Left kidney (tissue), 2 donors: ENCODE data around the gene CNOT6. TPM values are rescaled to one million over a fixed set of nuclear protein-coding genes. Genes with fewer than 3 reads are reported as not detected.

Experiments used
- DNase-seq: peaks from one replicate; pipeline ENCODE4 v3.0.0-alpha.2; 2013
- polyA plus RNA-seq: library from polyadenylated mRNA; unstranded; fragments of 120-200 nt; gene quantifications from one replicate; pipeline ENCODE4 v1.2.1, GENCODE V29; 2013; ENCODE audit not compliant: insufficient read length

The CNOT6 gene
- polyA plus RNA-seq, 1 donor, result 74.4 TPM

DNA sequence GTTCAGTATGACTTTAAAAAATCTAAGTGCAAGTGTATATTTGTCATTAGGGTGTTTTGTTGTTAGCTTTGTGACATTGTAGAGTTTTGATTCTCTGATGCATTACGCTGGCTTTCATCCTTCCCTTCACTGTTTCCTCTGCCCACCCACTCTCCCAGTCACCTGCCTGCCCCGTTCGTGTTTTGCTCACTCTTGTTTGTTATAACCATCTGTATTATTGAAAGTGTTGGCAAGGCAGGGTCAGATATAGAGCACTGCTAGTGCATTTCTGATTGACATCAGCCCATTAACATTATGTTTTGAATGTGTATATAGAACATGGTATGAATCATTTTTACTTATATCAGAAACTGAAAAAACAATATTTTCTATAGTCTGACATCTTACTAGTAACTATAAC is 69.8 kb downstream of the CNOT6 start:
- DNase-seq, result no peak

DNA sequence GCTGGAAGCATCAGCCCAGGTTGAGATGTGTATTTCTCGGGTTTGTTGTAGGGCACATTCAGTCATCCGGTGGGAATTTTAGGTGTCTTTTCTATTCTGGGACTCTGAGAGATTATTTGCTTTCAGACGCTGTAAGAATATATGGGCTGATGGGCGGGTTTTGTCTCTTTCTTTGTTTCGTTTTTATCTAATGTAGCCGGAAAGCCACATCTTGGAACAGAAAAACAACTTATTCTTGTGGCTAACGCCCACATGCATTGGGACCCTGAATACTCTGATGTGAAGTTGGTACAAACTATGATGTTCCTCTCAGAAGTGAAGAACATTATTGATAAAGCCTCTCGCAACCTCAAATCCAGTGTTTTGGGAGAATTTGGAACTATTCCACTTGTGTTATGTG is 74.7 kb downstream of the CNOT6 start:
- DNase-seq, result no peak

DNA sequence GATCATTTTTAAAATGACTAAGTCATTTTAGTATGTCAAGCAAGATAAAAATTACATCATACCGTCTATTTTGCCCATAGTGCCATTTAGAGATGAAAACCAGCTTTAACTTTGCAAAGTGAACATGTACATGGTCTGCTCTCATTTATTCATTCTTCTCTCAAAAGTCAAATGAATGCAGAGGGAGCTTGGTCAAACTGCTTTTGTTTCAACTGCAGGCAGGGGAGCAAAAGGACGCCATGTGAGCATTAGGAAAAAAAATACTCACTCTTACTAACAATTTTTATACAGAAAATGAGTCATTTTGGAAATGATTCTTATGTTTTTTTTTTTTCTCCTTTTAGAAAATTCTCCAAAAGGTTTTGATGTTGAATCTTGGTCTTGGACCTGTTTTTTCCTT is 81.4 kb downstream of the CNOT6 start:
- DNase-seq, result no peak

DNA sequence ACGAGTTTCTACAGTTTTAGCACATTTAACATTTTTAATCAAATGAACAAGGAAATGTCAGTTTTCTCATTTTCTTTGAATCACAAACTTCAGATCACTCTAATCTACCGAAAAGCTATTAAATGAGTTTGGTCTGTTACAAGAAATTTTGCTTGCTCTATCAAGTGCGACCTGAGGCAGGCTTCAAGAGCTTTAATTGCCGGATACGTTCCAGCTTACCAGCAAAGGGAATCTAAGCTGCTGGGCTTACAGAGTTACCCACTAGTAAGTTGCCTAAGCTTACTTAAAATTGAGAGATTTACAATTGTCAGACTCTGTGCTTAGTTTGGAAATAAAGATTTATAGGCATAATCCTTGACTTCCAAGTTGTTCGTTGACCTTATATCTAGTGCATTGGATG is 86.5 kb downstream of the CNOT6 start:
- no peak for DNase-seq

DNA sequence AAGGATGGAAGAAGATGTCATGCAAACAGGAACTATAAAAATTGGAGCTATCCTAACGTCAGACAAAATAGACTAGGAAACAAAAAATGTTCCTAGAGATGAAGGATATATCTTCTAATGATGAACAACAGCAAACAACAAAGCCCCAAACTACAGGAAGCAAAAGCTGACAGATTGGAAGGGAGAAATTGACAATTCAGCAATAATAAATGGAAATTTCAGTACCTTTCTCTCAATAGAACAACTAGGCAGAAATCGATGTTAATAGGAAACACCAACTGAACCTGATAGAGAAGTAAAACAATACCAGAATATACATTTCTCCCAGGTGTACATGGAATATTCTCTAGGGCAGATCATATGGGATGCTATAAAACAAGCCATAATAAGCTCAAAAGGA is 89.6 kb downstream of the CNOT6 start:
- no peak for DNase-seq

DNA sequence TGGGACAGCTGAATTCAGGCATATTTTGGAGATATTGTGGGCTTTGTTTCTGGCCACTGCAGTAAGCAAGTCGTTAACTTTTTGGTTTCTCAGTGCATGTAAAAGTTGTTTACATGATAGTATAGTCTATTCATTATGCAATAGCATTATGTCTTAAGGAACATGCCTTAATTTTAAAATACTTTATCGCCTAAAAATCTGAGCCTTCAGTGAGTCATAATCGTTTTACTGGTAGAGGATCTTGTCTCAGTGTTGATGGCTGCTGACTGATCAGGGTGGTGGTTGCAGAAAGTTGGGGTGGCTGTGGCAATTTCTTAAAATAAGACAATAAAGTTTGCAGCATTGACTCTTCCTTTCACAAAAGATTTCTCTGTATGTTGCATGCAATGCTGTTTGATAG is 92.0 kb downstream of the CNOT6 start:
- no peak for DNase-seq

DNA sequence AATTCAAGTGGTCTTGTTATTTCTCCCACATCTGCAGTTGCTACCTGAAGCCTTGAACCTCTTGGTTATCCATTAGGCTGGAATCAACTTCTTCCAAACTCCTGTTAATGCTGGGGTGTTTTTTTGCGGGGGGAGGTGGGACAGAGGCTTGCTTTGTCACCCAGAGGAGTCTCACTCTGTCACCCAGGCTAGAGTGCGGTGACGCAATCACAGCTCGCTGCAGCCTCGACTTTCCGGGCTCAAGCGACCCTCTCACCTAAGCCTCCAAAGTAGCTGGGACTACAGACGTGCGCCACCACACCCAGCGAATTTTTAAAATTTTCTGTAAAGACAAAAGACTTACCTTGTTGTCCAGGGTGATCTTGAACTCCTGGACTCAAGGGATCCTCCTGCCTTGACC is 92.7 kb downstream of the CNOT6 start:
- DNase-seq, result no peak

DNA sequence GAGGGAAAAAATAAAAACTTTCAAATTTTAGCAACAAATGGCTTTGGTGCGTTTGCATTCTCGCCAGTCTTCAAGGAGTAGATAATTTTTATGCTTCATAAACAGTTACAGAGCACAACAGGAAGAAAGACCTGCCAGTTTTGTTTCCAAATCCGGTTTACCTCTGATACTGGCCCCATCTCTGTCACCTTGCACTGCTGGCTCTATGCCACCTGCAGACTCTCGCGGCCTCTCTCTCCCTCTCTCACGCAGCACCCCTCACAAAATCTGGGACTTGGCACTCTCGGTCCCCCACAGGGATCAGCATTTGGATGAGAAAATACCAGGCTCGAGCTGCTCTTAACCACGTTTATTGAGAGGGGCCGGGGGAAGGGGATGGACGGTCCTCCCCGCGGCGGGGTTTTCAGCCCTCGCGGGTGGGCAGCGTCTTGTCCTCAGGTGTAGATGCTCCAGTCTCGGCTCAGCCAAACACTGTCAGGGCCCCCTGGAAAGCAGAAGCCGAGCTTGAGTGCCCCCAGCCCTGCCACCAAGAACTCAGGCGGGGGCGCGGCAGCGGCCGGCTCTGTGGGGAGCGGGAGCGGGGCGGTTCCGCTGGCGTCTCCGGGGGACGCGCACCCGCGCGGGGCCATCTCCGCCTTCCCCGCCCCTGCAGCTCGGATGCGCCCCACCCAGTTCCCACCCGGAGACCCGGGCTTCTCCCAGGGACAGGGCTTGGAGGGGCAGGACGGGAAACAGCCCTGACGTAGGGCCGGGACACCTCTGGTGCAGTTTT is 95.8 kb downstream of the CNOT6 start:
- no peak for DNase-seq

DNA sequence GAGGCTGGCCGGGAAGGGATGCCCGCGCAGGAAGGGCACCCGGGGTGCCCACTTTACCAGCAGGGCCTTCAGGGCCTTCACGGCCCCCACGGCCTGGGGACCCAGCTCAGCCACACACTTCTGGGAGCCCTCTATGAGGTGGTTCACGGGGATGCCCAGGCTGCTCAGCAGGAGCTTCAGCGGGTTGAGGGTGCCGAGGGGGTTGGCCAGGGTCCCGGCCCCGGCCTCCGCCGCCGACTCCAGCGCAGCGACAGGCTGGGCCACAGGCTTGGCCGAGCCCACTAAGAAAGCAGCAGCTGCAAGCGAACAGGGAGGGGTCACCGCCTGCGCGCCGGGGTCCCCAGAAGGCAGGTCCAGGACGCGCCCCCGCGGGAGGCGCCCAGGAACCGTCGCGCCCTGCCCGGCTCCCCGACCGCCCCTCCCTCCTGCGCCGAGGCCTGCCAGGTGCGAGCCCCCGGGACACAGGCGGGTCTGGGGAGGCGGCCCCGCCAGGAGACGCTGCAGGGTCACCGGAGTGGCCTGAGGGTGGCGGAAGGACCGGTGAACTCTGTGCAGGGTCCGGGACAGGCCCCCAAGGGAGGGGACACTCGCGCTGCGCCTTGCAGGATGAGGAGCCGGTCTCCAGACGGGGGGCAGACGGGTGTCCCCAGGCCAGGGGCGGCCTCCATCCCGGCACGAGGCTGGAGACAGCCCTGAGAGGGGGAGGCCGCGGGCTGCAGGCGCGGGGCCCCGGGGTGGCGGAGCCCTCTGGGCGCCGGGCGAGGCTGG is 96.5 kb downstream of the CNOT6 start:
- DNase-seq, result no peak

DNA sequence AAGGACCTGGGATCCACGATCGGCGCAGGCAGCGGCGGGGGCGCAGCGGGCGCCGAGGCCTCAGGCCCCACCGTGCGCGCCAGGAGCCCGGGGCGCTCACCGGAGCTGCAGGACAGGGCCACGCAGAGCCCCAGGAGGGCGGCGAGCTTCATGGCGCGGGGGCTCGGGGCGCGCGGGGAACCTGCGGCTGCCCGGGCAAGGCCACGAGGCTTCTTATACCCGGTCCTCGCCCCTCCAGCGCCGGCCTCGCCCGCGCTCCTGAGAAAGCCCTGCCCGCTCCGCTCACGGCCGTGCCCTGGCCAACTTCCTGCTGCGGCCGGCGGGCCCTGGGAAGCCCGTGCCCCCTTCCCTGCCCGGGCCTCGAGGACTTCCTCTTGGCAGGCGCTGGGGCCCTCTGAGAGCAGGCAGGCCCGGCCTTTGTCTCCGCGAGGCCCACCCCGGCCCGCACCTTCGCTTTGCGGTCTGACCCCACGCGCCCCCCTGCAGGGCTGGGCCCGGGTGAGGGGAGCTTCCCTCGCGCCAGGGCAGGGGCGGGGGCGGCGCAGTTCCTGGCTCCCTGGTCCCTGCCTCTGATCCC is 97.2 kb downstream of the CNOT6 start, which contains the start of gene SCGB3A1:
TSS of gene SCGB3A1 (minus strand) at position 189 of the 577 bp plus-strand sequence. CDS start at position 152, 37 bp downstream.
- DNase-seq, result no peak

DNA sequence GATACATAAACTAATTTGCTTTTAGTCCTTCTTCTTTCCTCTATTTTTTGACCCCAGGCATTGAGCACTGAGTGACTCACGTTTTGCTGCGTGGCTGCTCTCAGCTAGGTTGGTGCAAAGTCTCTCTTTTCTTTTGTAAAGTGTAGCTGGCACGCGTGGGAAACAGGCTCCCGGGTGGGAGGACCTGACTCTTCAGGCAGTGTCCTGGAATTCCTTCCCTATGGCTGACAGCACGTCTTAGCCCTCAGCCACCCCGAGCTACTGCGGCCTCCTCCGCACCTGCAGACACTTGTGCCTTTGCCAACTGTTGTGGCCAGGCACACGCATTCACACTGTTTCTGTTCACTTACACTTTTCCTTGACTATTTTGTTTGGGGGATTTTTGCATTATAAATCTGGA is 98.0 kb downstream of the CNOT6 start:
- no peak for DNase-seq

DNA sequence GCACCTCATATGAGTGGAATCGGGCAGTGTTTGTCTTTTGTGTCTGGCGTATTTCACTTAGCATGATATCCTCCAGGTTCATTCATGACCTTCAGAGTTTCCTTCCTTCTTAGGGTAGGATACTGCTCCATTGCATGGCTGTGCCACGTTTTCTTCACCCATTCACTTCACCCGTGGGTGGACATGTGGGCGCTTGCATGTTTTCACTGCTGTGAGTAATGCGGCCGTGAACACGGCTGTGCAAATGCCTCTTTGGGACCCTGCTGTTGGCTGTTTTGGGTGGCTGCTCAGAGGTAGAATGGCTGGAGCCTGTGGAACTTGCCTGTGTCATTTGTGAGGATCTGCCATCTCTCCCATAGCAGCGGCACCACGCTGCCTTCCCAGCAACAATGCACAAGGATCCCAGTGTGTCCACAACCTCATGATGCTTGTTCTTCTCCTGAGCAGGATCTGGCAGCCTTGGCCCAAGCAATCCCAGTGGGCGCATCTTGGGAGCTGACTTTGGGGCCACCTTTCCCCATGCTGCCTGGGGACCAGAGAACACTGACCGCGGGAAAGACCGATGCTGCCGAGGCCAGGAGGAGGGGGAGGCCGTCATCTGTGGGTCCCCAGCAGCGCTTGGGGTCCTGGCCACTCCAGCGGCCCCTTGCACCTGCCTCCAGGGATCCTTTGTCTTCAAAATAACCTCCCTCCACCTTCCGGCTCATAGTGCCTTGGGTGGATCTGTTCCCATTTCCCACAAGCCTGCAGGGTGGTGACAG is 99.4 kb downstream of the CNOT6 start:
- DNase-seq, result no peak

DNA sequence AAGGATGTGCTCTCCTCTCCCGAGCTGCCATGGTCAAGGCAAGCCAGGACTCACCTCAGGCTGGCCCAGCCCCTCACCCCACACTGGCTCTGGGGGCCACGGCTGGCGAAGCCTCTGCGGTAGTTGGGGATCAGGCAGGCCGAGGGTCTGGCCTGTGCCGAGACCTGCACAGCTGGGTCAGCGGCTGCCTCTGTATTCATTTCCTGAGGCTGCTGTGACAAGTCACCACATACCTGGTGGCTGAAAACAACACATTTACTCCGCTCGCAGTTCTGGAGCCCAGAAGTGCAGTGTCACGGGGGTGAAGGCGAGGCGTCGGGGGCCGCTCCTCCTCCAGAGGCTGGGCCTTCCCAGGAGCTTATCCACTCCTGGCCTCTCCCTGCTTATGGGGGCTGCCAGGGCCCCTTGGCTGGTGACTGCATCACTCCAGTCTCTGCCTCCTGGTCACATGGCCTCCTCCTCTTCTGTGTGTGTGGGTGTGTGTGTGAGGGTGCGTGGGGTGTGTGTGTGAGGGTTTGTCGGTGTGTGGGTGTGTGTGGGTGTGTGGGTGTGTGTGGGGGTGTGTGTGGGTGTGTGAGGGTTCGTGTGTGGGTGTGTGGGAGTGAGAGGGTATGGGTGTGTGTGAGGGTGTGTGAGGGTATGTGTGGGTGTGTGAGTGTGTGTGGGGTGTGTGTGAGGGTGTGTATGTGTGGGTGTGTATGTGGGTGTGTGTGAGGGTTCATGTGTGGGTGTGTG is 100.3 kb downstream of the CNOT6 start:
- no peak for DNase-seq

DNA sequence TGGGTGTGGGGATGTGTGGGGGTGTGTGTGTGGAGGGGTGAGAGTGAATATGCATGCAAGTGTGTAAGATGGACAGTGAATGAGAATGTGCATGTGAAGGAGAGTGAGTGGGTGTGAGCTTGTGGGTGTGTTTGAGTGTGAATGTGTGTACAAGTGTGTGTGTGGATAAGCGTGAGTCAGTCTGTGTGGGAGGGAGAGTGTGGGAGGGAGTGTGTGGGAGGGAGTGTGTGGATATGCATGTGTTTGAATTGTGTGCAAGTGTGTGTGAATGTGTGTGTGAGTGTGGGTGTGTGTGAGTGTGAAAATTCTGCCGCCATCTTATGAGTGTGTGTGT is 100.8 kb downstream of the CNOT6 start:
- no peak for DNase-seq

DNA sequence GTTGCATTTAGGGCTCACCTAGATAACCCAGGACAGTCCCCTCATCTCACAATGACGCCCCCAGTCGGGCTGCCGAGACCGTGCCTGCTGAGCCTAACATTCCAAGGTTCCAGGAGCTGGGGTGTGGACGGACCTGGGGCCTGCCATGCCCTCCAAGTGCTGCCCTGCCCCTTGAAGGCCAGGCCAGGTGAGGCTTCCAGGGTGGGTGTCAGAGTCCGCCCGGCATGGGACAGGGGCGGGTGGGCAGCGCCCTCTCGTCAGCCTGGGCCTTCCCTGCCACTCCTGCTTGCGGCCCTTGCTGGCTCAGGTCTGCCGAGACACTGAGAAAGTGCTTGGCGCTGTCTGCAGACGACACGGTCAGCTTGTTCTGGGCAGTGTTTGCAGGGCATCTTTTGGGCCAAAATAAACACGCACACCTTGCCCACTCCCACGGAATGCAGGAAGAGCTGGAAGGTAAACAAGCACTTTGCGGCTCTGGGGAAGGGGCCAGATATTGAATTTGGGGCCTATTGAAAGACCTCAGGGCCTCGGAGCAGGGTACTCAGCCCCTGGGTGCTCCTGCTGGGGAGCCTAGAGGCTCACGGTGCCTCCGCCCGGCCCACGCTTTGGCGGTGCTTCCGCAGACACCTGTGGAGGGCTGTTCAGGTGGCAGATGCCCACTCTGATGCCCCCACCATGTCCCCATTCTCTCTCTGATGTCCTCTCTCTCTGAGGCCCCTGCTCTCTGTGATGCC is 101.4 kb downstream of the CNOT6 start:
- DNase-seq, result no peak

DNA sequence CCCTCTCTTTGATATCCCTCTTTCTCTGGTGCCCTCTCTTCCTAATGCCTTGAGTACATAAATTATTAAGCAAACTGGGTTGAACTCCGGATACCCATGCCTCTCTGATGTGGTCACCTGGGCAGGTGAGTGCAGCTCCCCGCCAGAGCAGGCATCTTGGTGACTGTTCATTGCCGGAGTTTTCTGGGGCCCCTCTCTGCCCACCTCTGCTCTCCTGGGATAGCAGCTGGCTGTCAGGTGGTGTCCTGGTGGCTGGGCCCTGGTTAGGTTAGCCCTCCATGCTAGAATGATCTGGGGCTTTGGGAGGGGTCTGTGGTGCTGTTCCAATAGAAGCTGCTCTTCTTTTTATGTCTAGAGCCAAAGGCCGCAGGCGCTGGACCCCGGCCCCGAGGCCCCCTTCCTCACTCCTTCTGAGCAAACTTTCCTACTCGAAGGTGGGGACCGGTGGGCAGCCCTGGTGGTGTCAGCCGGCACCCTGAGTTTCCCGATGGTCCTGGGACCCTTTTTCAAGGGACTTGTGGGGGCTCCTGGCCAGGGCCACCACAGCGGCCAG is 102.0 kb downstream of the CNOT6 start:
- no peak for DNase-seq

DNA sequence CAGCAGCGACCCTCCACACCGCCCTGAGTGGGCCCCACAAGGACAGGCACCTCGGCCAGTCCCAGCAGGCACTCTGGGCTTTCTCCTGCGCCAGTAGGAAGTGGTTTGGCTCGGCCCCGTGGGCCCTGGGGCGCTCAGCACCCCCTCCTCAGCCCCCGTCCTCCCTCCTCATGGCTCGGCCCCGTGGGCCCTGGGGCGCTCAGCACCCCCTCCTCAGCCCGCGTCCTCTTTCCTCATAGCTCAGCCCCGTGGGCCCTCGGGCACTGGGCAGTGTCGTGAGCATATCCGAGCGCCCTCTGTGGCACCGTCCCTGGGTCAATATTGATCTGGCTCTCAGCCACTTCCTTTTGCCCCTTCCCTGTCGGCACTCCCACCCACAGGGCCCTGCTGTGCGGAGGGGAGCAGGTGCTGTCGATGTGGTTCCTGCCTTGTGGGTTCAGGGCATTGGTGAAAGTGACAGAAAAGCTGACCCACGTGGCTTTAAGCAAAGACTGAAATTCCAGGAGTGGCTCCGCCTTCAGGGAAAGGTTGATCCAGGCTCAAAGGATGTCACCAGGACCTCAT is 102.6 kb downstream of the CNOT6 start:
- no peak for DNase-seq

DNA sequence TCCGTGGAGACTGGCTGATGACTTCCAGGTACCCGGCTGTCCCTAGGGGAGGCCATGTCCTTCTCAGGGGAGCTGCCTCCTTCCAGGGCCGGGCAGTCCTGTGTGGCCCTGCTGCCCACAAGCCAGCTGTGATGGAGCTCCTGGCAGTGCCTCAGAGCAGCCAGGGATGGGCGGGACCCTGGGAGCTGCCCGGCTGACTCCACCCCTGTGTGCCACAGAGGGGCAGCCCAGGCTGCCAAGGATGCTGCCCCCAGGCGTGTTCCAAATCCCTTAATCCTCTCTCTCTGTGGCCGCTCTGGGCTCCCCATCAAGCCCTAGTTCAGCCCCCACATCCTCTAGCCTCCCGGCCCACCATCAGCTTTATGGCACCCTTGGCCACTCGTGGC is 104.1 kb downstream of the CNOT6 start:
- DNase-seq, result no peak

DNA sequence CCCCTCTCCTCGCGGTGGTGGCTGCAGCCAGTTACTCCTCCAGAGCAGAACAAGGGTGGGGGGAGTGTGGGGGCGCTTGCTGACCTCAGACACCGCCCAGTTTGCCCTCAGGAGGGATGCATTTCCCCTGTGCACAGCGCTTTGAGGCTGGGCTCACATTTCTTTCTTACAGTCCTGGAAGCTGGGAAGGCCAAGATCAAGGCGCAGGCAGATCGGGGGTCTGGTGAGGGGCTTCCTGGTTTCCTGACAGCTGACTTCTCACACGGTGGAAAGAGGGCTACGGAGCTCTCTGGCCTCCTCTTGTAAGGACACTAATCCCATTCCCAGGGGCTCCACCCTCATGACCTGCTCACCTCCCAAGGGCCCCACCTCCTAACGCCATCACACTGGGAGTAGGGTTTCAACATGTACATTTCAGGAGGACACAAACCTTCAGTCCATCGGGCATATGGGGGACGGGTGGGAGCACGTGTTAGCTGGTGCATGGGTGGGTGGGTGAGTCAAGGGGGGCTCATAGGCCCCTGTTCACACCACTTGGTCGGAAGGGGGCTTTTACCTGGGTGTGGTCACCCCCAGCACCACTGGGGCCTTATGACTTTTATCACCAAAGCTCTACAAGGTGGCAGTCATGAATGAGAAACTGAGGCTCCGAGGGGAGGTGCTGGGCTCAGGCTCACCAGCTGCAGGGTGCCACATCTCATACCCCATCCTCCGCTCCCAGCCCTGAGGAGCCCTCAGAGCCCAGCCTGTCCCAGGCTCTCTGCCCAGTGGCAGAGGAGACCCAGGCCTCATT is 104.8 kb downstream of the CNOT6 start:
- DNase-seq, result no peak

DNA sequence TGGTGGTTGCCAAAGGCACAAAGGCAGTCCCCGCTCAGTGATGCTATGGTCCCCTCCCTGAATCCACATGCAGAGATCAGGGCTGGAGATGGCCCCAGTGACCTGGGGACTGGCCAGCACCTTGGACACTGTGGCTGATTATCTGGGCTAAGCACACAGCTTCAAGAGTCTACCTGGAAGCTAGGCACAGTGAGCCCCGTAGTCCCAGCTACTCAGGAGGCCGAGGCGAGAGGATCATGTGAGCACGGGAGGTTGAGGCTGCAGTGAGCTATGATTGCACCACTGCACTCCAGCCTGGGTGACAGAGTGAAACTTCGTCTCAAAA is 105.4 kb downstream of the CNOT6 start:
- DNase-seq, result no peak
